Sigmoid colon (tissue), 4 donors: ENCODE measurements around the gene DNAH14.

ENCODE experiments used
- EP300 ChIP-seq, 4 donors: sonication (generic); formaldehyde crosslinking; IDR thresholded peaks; one replicate each; pipeline ENCODE4 v1.6.1; 2017; ENCODE audit warnings: antibody characterized with exemption in 4 of 4
- TF ChIP-seq, protein P1 (sequence below), 4 experiments: fragments of 450-650 bp in 3 of 4; fragments of 200-600 bp in 1 of 4; IDR thresholded peaks; one replicate each; pipeline ENCODE4 v1.5.1; 2016 to 2019; ENCODE audit warnings: antibody characterized with exemption in 4 of 4, mild to moderate bottlenecking in 3 of 4, moderate library complexity in 2 of 4

DNA sequence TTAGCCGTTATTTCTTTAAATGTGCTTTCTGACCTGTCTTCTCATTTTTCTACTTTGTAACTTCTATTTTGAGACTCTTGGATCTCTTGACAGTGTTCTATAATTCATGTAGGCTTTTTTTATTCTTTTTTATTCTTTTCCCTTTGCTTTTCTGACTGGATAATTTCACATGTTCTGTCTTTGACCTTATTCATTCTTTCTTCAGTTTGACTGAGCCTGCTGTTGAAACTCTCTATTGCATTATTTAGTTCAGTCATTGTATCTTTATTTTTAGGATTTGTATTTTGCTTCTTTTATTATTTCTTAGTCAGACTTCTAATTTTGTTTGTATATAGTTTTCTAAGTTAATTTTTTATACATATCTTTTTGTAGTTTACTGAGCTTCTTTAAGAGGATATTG is 66.1 kb downstream of the DNAH14 start:
- TF ChIP-seq, protein P1, sequence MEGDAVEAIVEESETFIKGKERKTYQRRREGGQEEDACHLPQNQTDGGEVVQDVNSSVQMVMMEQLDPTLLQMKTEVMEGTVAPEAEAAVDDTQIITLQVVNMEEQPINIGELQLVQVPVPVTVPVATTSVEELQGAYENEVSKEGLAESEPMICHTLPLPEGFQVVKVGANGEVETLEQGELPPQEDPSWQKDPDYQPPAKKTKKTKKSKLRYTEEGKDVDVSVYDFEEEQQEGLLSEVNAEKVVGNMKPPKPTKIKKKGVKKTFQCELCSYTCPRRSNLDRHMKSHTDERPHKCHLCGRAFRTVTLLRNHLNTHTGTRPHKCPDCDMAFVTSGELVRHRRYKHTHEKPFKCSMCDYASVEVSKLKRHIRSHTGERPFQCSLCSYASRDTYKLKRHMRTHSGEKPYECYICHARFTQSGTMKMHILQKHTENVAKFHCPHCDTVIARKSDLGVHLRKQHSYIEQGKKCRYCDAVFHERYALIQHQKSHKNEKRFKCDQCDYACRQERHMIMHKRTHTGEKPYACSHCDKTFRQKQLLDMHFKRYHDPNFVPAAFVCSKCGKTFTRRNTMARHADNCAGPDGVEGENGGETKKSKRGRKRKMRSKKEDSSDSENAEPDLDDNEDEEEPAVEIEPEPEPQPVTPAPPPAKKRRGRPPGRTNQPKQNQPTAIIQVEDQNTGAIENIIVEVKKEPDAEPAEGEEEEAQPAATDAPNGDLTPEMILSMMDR (IDR thresholded peaks at IDR 0.05), result no peak
- TF ChIP-seq EP300 (IDR thresholded peaks at IDR 0.05), result no peak
